ENCODE results near the gene LRP1-AS.

LRP1-AS gene

DNA sequence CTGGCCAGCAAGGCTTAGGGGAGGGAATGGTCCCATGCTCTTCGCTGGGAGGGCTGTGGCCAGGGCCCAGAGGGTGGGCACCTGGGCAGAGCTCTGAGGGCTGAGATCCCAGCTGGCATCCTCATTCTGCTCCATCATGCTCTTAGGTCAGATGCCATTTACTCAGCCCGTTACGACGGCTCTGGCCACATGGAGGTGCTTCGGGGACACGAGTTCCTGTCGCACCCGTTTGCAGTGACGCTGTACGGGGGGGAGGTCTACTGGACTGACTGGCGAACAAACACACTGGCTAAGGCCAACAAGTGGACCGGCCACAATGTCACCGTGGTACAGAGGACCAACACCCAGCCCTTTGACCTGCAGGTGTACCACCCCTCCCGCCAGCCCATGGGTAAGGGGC lies 30.8 kb upstream of the LRP1-AS start:
- Histone ChIP-seq H3K9me3 (ENCODE audit: control insufficient read depth, low read depth, low read length) (no peaks in the 10 kb centered on the region), H3K4me3 (ENCODE audit: low read length) (no peak overlapping the region), H3K4me1 (ENCODE audit: control insufficient read depth, low read depth, low read length) (no peaks in the 10 kb centered on the region), H3K36me3 (ENCODE audit: control insufficient read depth, low read depth, low read length) (peaks cover 77% of the 10 kb centered on the region), H3K27me3 (ENCODE audit: control insufficient read depth, insufficient read depth, low read length) (no peaks in the 10 kb centered on the region), H3K9ac (ENCODE audit: low read length) (no peak overlapping the region), H3K27ac (ENCODE audit: low read length) (no peak overlapping the region)

DNA sequence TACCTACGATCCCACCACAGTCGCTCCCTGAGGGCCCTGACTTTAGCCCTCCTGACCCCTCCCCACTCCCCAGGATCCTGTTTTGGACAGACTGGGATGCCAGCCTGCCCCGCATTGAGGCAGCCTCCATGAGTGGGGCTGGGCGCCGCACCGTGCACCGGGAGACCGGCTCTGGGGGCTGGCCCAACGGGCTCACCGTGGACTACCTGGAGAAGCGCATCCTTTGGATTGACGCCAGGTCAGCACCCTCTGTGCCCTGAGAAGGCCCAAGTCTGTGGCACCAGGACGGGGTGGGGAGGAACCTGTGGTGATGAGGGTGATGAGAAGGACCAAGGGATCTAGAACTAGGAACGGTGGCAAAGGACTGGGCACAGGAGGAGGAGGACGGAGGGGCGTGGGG lies 29.9 kb upstream of the LRP1-AS start:
- Histone ChIP-seq H3K36me3 (ENCODE audit: control insufficient read depth, low read depth, low read length) (peaks cover 80% of the 10 kb centered on the region), H3K9ac (ENCODE audit: low read length) (no peak overlapping the region), H3K4me3 (ENCODE audit: low read length) (no peak overlapping the region), H3K9me3 (ENCODE audit: control insufficient read depth, low read depth, low read length) (no peaks in the 10 kb centered on the region), H3K4me1 (ENCODE audit: control insufficient read depth, low read depth, low read length) (no peaks in the 10 kb centered on the region), H3K27ac (ENCODE audit: low read length) (no peak overlapping the region), H3K27me3 (ENCODE audit: control insufficient read depth, insufficient read depth, low read length) (no peaks in the 10 kb centered on the region)

DNA sequence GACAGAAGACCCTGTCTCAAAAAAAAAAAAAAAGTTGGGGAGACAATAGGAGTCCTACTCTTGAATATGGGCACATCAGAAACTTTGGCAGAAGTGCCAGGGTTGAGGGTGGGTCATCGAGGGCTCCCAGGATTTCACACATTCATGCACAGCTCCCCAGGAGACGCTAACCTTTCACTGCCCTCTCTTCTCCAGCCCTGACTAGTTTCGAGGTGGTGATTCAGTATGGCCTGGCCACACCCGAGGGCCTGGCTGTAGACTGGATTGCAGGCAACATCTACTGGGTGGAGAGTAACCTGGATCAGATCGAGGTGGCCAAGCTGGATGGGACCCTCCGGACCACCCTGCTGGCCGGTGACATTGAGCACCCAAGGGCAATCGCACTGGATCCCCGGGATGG lies 29.4 kb upstream of the LRP1-AS start:
- Histone ChIP-seq H3K9ac (ENCODE audit: low read length) (no peak overlapping the region), H3K27me3 (ENCODE audit: control insufficient read depth, insufficient read depth, low read length) (no peaks in the 10 kb centered on the region), H3K27ac (ENCODE audit: low read length) (no peak overlapping the region), H3K9me3 (ENCODE audit: control insufficient read depth, low read depth, low read length) (no peaks in the 10 kb centered on the region), H3K4me1 (ENCODE audit: control insufficient read depth, low read depth, low read length) (no peaks in the 10 kb centered on the region), H3K36me3 (ENCODE audit: control insufficient read depth, low read depth, low read length) (peaks cover 80% of the 10 kb centered on the region), H3K4me3 (ENCODE audit: low read length) (no peak overlapping the region)

DNA sequence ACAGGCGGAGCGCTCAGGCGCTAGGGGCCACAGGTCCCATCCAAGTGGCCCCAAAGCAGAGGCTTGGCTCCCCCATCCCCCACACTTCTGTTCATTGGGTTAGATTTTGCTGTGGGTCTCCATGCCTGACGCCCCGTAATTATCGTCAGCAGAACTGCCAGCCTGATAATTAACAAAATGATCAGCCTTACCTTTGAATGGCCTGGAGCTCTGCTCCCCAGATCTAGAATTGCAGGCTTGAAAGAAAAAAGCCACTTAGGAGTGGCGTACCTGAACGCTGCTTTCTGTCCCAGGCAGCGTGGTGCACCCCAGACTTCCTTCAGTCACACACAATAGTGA lies 28.7 kb upstream of the LRP1-AS start:
- H3K36me3 ChIP-seq (ENCODE audit: control insufficient read depth, low read depth, low read length), result peaks cover 72% of the 10 kb centered on the region

DNA sequence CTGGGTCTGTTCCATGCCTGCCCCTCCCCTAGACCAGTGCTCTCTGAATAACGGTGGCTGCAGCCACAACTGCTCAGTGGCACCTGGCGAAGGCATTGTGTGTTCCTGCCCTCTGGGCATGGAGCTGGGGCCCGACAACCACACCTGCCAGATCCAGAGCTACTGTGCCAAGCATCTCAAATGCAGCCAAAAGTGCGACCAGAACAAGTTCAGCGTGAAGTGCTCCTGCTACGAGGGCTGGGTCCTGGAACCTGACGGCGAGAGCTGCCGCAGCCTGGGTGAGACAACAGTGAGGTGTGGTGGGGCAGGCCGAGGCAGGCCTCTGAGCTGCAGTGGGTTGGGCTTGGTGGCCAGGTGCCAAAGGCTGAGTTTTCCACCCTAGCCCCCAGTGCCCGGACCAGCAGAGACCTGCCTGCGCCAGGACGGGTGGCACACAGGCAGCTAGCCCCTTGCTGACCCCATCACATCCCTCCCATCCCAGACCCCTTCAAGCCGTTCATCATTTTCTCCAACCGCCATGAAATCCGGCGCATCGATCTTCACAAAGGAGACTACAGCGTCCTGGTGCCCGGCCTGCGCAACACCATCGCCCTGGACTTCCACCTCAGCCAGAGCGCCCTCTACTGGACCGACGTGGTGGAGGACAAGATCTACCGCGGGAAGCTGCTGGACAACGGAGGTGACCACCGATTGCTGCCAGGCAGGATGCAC lies 28.2 kb upstream of the LRP1-AS start:
- no peak overlapping the region for H3K27ac ChIP-seq (ENCODE audit: low read length)
- H3K27me3 ChIP-seq (ENCODE audit: control insufficient read depth, insufficient read depth, low read length), result no peaks in the 10 kb centered on the region
- no peaks in the 10 kb centered on the region for H3K4me1 ChIP-seq (ENCODE audit: control insufficient read depth, low read depth, low read length)
- no peaks in the 10 kb centered on the region for H3K9me3 ChIP-seq (ENCODE audit: control insufficient read depth, low read depth, low read length)
- H3K36me3 ChIP-seq (ENCODE audit: control insufficient read depth, low read depth, low read length), result peaks cover 72% of the 10 kb centered on the region
- H3K4me3 ChIP-seq (ENCODE audit: low read length), result no peak overlapping the region
- no peak overlapping the region for H3K9ac ChIP-seq (ENCODE audit: low read length)

More for the DNA sequence above, 28.7 kb upstream of the LRP1-AS start:
- Histone ChIP-seq H3K9me3 (ENCODE audit: control insufficient read depth, low read depth, low read length) (no peaks in the 10 kb centered on the region), H3K9ac (ENCODE audit: low read length) (no peak overlapping the region), H3K4me3 (ENCODE audit: low read length) (no peak overlapping the region), H3K4me1 (ENCODE audit: control insufficient read depth, low read depth, low read length) (no peaks in the 10 kb centered on the region), H3K27ac (ENCODE audit: low read length) (no peak overlapping the region), H3K27me3 (ENCODE audit: control insufficient read depth, insufficient read depth, low read length) (no peaks in the 10 kb centered on the region)

DNA sequence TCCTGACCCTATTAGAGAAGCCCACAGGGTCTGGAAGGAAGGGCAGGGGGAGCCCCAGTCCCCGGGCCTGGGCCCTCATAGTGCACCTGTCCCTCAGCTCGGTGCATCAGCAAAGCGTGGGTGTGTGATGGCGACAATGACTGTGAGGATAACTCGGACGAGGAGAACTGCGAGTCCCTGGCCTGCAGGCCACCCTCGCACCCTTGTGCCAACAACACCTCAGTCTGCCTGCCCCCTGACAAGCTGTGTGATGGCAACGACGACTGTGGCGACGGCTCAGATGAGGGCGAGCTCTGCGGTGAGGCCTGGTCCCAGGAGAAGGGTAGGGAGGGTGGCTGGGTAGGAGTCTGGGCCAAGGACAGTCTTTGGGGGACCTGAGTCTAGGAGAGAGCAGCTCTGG lies 26.3 kb upstream of the LRP1-AS start:
- no peak overlapping the region for H3K27ac ChIP-seq (ENCODE audit: low read length)
- peaks cover 71% of the 10 kb centered on the region for H3K36me3 ChIP-seq (ENCODE audit: control insufficient read depth, low read depth, low read length)
- no peaks in the 10 kb centered on the region for H3K27me3 ChIP-seq (ENCODE audit: control insufficient read depth, insufficient read depth, low read length)
- no peak overlapping the region for H3K9ac ChIP-seq (ENCODE audit: low read length)
- H3K9me3 ChIP-seq (ENCODE audit: control insufficient read depth, low read depth, low read length), result no peaks in the 10 kb centered on the region
- H3K4me3 ChIP-seq (ENCODE audit: low read length), result no peak overlapping the region
- no peaks in the 10 kb centered on the region for H3K4me1 ChIP-seq (ENCODE audit: control insufficient read depth, low read depth, low read length)

DNA sequence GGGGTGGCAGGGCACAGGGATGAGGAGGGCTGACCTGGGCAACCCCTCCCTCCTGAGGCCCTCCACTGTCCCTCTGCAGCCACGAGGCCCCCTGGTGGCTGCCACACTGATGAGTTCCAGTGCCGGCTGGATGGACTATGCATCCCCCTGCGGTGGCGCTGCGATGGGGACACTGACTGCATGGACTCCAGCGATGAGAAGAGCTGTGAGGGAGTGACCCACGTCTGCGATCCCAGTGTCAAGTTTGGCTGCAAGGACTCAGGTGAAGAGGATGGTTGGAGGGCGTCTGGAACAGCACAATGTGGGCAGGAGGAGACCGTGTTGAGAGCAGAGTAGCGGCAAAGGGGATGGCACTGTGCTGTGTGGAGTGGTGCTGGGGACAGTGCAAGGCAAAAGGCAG lies 25.7 kb upstream of the LRP1-AS start:
- peaks cover 71% of the 10 kb centered on the region for H3K36me3 ChIP-seq (ENCODE audit: control insufficient read depth, low read depth, low read length)
- H3K4me1 ChIP-seq (ENCODE audit: control insufficient read depth, low read depth, low read length), result no peaks in the 10 kb centered on the region
- no peaks in the 10 kb centered on the region for H3K27me3 ChIP-seq (ENCODE audit: control insufficient read depth, insufficient read depth, low read length)
- H3K4me3 ChIP-seq (ENCODE audit: low read length), result no peak overlapping the region
- H3K9ac ChIP-seq (ENCODE audit: low read length), result no peak overlapping the region
- no peak overlapping the region for H3K27ac ChIP-seq (ENCODE audit: low read length)
- no peaks in the 10 kb centered on the region for H3K9me3 ChIP-seq (ENCODE audit: control insufficient read depth, low read depth, low read length)

DNA sequence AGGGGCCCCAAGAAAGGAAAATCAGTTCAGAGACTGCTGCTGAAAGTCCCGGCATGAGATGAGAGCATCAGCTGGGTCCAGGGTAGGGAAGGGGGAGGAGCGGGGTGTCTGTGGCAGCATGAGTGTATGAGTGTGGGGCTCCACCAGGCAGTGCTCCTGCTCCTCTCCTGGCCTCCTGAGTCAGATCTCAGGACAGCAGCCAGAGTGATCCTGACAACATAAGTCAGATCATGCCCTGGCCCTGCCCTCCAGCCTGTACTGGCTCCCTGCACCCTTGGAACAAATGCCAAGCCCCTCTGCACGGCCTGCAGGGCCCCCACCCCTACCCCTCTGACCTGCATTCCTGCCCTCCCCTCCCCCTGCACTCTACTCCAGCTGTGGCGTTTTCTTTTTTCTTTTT lies 24.2 kb upstream of the LRP1-AS start:
- no peaks in the 10 kb centered on the region for H3K27me3 ChIP-seq (ENCODE audit: control insufficient read depth, insufficient read depth, low read length)
- no peak overlapping the region for H3K27ac ChIP-seq (ENCODE audit: low read length)
- H3K4me3 ChIP-seq (ENCODE audit: low read length), result no peak overlapping the region
- peaks cover 72% of the 10 kb centered on the region for H3K36me3 ChIP-seq (ENCODE audit: control insufficient read depth, low read depth, low read length)
- no peak overlapping the region for H3K9ac ChIP-seq (ENCODE audit: low read length)
- H3K4me1 ChIP-seq (ENCODE audit: control insufficient read depth, low read depth, low read length), result no peaks in the 10 kb centered on the region
- H3K9me3 ChIP-seq (ENCODE audit: control insufficient read depth, low read depth, low read length), result no peaks in the 10 kb centered on the region

DNA sequence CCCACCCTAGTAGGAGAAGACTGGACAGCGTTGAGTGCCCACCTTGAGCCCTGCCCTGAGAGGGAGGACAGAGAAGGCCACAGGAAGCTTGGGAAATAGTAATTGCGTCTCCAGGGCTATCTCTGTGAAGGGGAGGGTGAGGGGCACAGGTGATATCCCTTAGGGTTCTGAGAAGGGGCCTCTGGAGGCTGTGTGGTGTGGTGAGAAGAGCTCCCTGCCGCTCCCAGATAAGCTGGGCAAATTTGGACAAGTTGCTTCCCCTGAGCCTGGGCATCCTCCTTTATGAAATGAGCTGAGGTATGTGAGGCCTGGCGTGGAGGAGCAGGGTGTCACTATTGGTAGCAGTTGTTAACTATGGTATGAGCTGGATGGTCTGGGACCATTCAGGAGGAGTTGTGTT lies 23.5 kb upstream of the LRP1-AS start:
- Histone ChIP-seq H3K36me3 (ENCODE audit: control insufficient read depth, low read depth, low read length) (peaks cover 72% of the 10 kb centered on the region), H3K9ac (ENCODE audit: low read length) (no peak overlapping the region)

DNA sequence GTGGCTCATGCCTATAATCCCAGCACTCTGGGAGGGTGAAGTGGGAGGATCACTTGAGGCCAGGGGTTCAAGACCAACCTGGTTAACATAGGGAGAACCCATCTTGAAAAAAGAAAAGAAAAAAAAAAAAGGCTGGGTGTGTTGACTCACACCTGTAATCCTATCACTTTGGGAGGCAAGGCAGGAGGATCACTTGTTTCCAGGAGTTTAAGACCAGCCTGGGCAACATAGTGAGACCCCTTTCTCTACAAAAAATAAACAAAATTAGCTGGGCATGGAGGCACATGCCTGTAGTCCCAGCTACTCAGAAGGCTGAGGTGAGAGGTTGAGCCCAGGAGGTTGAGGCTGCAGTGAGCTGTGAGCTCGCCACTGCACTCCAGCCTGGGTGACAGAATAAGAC lies 23.0 kb upstream of the LRP1-AS start:
- no peaks in the 10 kb centered on the region for H3K9me3 ChIP-seq (ENCODE audit: control insufficient read depth, low read depth, low read length)
- H3K27me3 ChIP-seq (ENCODE audit: control insufficient read depth, insufficient read depth, low read length), result no peaks in the 10 kb centered on the region
- peaks cover 75% of the 10 kb centered on the region for H3K36me3 ChIP-seq (ENCODE audit: control insufficient read depth, low read depth, low read length)
- no peak overlapping the region for H3K4me3 ChIP-seq (ENCODE audit: low read length)
- H3K4me1 ChIP-seq (ENCODE audit: control insufficient read depth, low read depth, low read length), result no peaks in the 10 kb centered on the region
- no peak overlapping the region for H3K9ac ChIP-seq (ENCODE audit: low read length)
- H3K27ac ChIP-seq (ENCODE audit: low read length), result no peak overlapping the region

More for the DNA sequence above, 23.5 kb upstream of the LRP1-AS start:
- no peaks in the 10 kb centered on the region for H3K4me1 ChIP-seq (ENCODE audit: control insufficient read depth, low read depth, low read length)
- no peak overlapping the region for H3K4me3 ChIP-seq (ENCODE audit: low read length)
- H3K9me3 ChIP-seq (ENCODE audit: control insufficient read depth, low read depth, low read length), result no peaks in the 10 kb centered on the region
- H3K27me3 ChIP-seq (ENCODE audit: control insufficient read depth, insufficient read depth, low read length), result no peaks in the 10 kb centered on the region
- no peak overlapping the region for H3K27ac ChIP-seq (ENCODE audit: low read length)

DNA sequence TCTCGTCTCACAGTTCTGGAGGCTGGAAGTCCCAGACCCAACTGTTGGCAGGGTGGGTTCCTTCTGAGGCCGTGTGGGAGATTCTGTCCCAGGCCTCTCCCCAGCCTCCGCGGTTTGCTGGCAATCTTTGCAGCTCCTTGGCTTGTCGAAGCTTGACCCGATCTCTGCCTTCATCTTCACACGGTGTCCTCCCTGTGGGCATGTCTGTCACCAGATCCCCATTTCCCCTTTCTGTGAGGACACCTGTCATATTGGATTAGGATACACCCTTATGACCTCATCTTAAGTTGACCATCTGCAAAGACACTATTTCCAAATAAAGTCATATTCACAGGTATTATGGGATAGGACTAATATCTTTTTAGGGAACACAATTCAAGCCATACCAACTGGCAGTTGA lies 22.6 kb upstream of the LRP1-AS start:
- Histone ChIP-seq H3K4me3 (ENCODE audit: low read length) (no peak overlapping the region), H3K4me1 (ENCODE audit: control insufficient read depth, low read depth, low read length) (no peaks in the 10 kb centered on the region), H3K9ac (ENCODE audit: low read length) (no peak overlapping the region), H3K27ac (ENCODE audit: low read length) (no peak overlapping the region), H3K36me3 (ENCODE audit: control insufficient read depth, low read depth, low read length) (peaks cover 75% of the 10 kb centered on the region), H3K9me3 (ENCODE audit: control insufficient read depth, low read depth, low read length) (no peaks in the 10 kb centered on the region), H3K27me3 (ENCODE audit: control insufficient read depth, insufficient read depth, low read length) (no peaks in the 10 kb centered on the region)

DNA sequence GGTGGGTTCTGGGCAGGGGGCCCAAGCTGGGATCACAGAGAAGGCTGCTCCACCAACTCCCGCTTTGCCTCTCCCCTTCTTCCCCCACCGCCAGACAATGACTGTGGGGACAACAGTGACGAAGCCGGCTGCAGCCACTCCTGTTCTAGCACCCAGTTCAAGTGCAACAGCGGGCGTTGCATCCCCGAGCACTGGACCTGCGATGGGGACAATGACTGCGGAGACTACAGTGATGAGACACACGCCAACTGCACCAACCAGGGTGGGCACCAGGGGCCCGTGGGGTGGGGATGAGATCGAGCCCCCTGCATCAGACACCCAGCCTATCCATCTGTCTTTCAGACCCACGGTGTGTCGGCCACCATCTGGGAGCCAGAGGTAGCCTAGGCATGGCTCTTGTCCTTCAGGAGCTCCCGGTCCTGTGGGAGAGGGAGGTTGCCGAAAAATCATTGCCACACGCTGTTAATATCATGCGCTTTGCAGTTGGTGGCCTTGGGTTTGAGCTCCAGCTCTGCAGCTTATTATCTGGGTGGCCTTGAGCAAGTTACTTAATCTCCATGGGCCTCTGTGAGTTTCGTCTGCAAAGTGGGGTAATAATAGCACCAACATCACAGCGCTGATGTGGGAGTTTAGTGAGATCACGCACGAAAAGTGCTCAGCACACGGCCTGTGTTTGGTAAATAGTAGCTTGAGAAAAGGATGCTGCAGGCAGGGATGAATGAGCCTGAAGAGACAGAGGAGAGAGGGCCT lies 21.8 kb upstream of the LRP1-AS start:
- Histone ChIP-seq H3K27me3 (ENCODE audit: control insufficient read depth, insufficient read depth, low read length) (no peaks in the 10 kb centered on the region), H3K9me3 (ENCODE audit: control insufficient read depth, low read depth, low read length) (no peaks in the 10 kb centered on the region), H3K36me3 (ENCODE audit: control insufficient read depth, low read depth, low read length) (peaks cover 78% of the 10 kb centered on the region), H3K27ac (ENCODE audit: low read length) (no peak overlapping the region), H3K4me3 (ENCODE audit: low read length) (no peak overlapping the region), H3K4me1 (ENCODE audit: control insufficient read depth, low read depth, low read length) (no peaks in the 10 kb centered on the region), H3K9ac (ENCODE audit: low read length) (no peak overlapping the region)

Data from iPS-18a (cell line).